K562 (cell line): ENCODE results near the gene CRYBG1. TPM values are rescaled to one million over a fixed set of nuclear protein-coding genes. Genes with fewer than 3 reads are reported as not detected.

ENCODE experiments used
- ATAC-seq: fragments of 200-7000 bp; cut with Tn5 transposase; 3 replicates; pipeline ENCODE4 v1.9.1; 2020; ENCODE audit warnings: moderate library complexity
- BruUV-seq: library from RNA; stranded (reverse); fragments of 400-500 nt; replicated peaks from 2 replicates; lab custom pipeline; 2021; lab: Mats Ljungman, UMichigan
- CTCF ChIA-PET: fragments of 300-600 bp; formaldehyde crosslinking; extraction: SDS; loops from one replicate; lab custom pipeline; 2021; ENCODE audit warnings: low intra/inter-chr PET ratio; lab: Yijun Ruan, JAX
- POLR2A ChIA-PET: fragments of 300-600, 350-650 bp; sonication (Branson Sonifier 250); formaldehyde crosslinking; extraction: SDS; loops from one replicate; lab custom pipeline; 2021; ENCODE audit warnings: antibody characterized with exemption, inconsistent platforms; lab: Yijun Ruan, JAX
- DNase-seq, 4 experiments: peaks; one replicate each; pipeline versions ENCODE4 v3.0.0 to v3.0.0-alpha.2; 2011 to 2018; ENCODE audit warnings: low spot score in 3 of 4, mixed read lengths in 3 of 4; ENCODE audit errors: extremely low read depth in 1 of 4
- FAIRE-seq: peaks from 2 replicates; lab custom pipeline; 2011; peaks lifted over from hg19 to GRCh38; lab: Jason Lieb, UNC
- H2AFZ ChIP-seq: 2 replicates; pipeline ENCODE4 v1.6.0; 2011; ENCODE audit warnings: low read depth, low read length, control low read depth, inconsistent platforms
- H3K27ac ChIP-seq: fragments of 200-600 bp; 3 replicates; pipeline ENCODE4 v1.8.0; 2011; ENCODE audit warnings: low read depth, mild to moderate bottlenecking, control low read depth, inconsistent platforms, low read length, moderate library complexity, mixed read lengths; ENCODE audit errors: extremely low read depth
- H3K27me3 ChIP-seq, 2 experiments: fragments of 300-600 bp in 1 of 2; 2 replicates in 1 of 2; 3 replicates in 1 of 2; pipeline versions ENCODE4 v1.6.0 to v1.8.0; 2011; ENCODE audit warnings: inconsistent platforms in 2 of 2, low read length in 2 of 2, mild to moderate bottlenecking in 1 of 2, mixed read lengths in 1 of 2, moderate library complexity in 1 of 2; ENCODE audit not compliant: control insufficient read depth in 2 of 2, insufficient read depth in 2 of 2
- H3K36me3 ChIP-seq: fragments of 300-600 bp; 3 replicates; pipeline ENCODE4 v1.8.0; 2011; ENCODE audit warnings: mild to moderate bottlenecking, low read length, inconsistent platforms; ENCODE audit not compliant: control insufficient read depth, insufficient read depth
- H3K4me1 ChIP-seq, 2 experiments: fragments of 200-600 bp in 1 of 2; replicated peaks in 1 of 2; 2 replicates in 1 of 2; 3 replicates in 1 of 2; pipeline versions ENCODE4 v1.5.1 to v1.8.0; 2011; ENCODE audit warnings: inconsistent platforms in 2 of 2, low read length in 2 of 2, mild to moderate bottlenecking in 1 of 2, mixed read lengths in 1 of 2, moderate library complexity in 1 of 2; ENCODE audit not compliant: control insufficient read depth in 2 of 2, insufficient read depth in 2 of 2
- H3K4me2 ChIP-seq: 2 replicates; pipeline ENCODE4 v1.6.1; 2011; ENCODE audit warnings: low read length, control low read depth, inconsistent platforms, mixed read lengths; ENCODE audit not compliant: insufficient read depth
- H3K4me3 ChIP-seq: fragments of 200-600 bp; sonication (generic), shearing (Covaris generic); 2 replicates; pipeline ENCODE4 v1.5.1; 2016; ENCODE audit warnings: control low read depth, inconsistent platforms
- H3K79me2 ChIP-seq: fragments of 200-600 bp; 3 replicates; pipeline ENCODE4 v1.8.0; 2011; ENCODE audit warnings: low read length, inconsistent platforms; ENCODE audit not compliant: control insufficient read depth, insufficient read depth
- H3K9ac ChIP-seq, 2 experiments: 2 replicates each; pipeline versions ENCODE4 v1.6.0 to v1.6.1; 2011; ENCODE audit warnings: low read depth in 2 of 2, low read length in 2 of 2, control low read depth in 1 of 2, inconsistent platforms in 1 of 2, mild to moderate bottlenecking in 1 of 2, mixed read lengths in 1 of 2; ENCODE audit not compliant: insufficient read depth in 1 of 2
- H3K9me1 ChIP-seq: one replicate; pipeline ENCODE4 v1.6.0; 2011; ENCODE audit warnings: inconsistent platforms, mild to moderate bottlenecking, low read length, moderate library complexity; ENCODE audit not compliant: control insufficient read depth, insufficient read depth
- H3K9me3 ChIP-seq: replicated peaks from 2 replicates; pipeline ENCODE4 v1.5.1; 2011; ENCODE audit warnings: low read depth, low read length, inconsistent platforms; ENCODE audit not compliant: control insufficient read depth, insufficient read depth
- H4K20me1 ChIP-seq: replicated peaks from 2 replicates; pipeline ENCODE4 v1.6.1; 2011; ENCODE audit warnings: low read length, inconsistent platforms, mixed read lengths; ENCODE audit not compliant: control insufficient read depth, insufficient read depth
- CBFA2T3 ChIP-seq: fragments of 450-650 bp; IDR thresholded peaks from 2 replicates; pipeline ENCODE4 v1.6.1; 2017
- RBM34 ChIP-seq: fragments of 200-400 bp; formaldehyde crosslinking; IDR thresholded peaks from 2 replicates; pipeline ENCODE4 v1.6.1; 2018; ENCODE audit warnings: low read length, borderline replicate concordance; ENCODE audit not compliant: insufficient read depth
- WGBS: fragments of 100-300 bp; shearing (Covaris generic); methylation state at CpG from one replicate; pipeline ENCODE4 v1.1.6; 2016; ENCODE audit warnings: low coverage, mixed read lengths; ENCODE audit not compliant: insufficient coverage; ENCODE audit errors: missing lambda C conversion rate; 5-methylcytosine and 5-hydroxymethylcytosine counted together
- in situ Hi-C: fragments of 300-500 bp; cut with MboI; formaldehyde crosslinking; loops from 4 replicates; pipeline ENCODE4 v1.15.0; 2018; ENCODE audit warnings: inconsistent platforms, mixed read lengths
- intact Hi-C: fragments of 100-400 bp; cut with micrococcal nuclease; formaldehyde crosslinking; loops from 2 replicates; pipeline ENCODE4 v1.14.2; 2022
- polyA plus RNA-seq, 8 experiments: library from polyadenylated mRNA; depleted of rRNA in 4 of 8; stranded (reverse) in 5 of 8; unstranded in 3 of 8; fragments of >200 nt; fragmentation: Nextera tagmentation in 2 of 8; fragmentation: Illumina TruSeq in 1 of 8; extraction: Ambion mirVana in 2 of 8; extraction: Trizol in 1 of 8; gene quantifications; 2 replicates each; pipeline versions ENCODE4 v1.2.1 to v1.2.3, GENCODE V29; 2011 to 2014; ENCODE audit warnings: inconsistent platforms in 1 of 8, missing spikeins in 1 of 8
- total RNA-seq, 7 experiments: library from RNA; depleted of rRNA in 6 of 7; stranded (reverse); fragments of >200 nt in 6 of 7; fragmentation: Illumina TruSeq in 2 of 7; extraction: Trizol in 2 of 7; gene quantifications; 2 replicates each; pipeline versions ENCODE4 v1.2.1 to v1.2.3, GENCODE V29; 2011 to 2021; ENCODE audit warnings: low replicate concordance in 1 of 7
- TF ChIP-seq, protein P1 (sequence below): sonication (generic); formaldehyde crosslinking; IDR thresholded peaks from 2 replicates; pipeline ENCODE4 v1.4.0; 2020; ENCODE audit warnings: mild to moderate bottlenecking, missing genetic modification reagents
- TF ChIP-seq, protein P2 (sequence below): fragments of 250-450 bp; sonication (Bioruptor Pico); IDR thresholded peaks from 2 replicates; pipeline ENCODE4 v1.5.0; 2021; ENCODE audit warnings: mild to moderate bottlenecking, moderate library complexity

The CRYBG1 gene
- total and polyA plus RNA-seq, 9 of the 15 experiments (the other 6 are each of a cell fraction or from before 2014, with no cell fraction given), result 0.07 to 0.47 (median 0.11) TPM

DNA sequence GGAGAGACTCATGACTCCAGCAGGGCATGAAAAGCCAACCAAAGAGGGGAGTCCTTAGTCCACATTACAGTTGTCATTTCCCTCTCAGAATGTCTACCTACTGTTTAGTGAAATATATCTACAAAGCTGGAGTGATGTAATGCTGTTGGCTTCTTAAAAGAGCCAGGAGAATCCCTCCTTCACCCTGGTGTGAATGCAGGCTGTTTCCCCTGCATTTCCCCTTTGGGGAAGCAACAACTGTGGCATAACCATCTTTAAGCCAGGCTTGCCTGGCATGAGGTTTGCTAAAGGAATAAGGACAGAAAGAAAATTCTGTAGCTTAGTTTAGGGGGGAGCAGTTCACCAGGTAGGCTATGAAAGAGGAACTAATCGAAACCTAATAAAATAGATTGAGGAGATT is 129.5 kb downstream of the CRYBG1 start:
- H3K9ac ChIP-seq, result no peak overlapping the region
- H3K9me1 ChIP-seq, result no peaks in the 10 kb centered on the region
- 27% methylated on average over 1 of the region's 1 CpG for WGBS
- intact Hi-C loops, result no loop called here
- no peak for FAIRE-seq
- CTCF ChIA-PET, result no interaction called here
- DNase-seq, result no peak
- no peak overlapping the region for H3K4me3 ChIP-seq
- no peak overlapping the region for H3K27ac ChIP-seq
- ATAC-seq, result no peak
- TF ChIP-seq CBFA2T3 (no peak), RBM34 (no peak)
- TF ChIP-seq, protein P1, sequence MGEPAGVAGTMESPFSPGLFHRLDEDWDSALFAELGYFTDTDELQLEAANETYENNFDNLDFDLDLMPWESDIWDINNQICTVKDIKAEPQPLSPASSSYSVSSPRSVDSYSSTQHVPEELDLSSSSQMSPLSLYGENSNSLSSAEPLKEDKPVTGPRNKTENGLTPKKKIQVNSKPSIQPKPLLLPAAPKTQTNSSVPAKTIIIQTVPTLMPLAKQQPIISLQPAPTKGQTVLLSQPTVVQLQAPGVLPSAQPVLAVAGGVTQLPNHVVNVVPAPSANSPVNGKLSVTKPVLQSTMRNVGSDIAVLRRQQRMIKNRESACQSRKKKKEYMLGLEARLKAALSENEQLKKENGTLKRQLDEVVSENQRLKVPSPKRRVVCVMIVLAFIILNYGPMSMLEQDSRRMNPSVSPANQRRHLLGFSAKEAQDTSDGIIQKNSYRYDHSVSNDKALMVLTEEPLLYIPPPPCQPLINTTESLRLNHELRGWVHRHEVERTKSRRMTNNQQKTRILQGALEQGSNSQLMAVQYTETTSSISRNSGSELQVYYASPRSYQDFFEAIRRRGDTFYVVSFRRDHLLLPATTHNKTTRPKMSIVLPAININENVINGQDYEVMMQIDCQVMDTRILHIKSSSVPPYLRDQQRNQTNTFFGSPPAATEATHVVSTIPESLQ (CRISPR knock-in tag), result no peak
- TF ChIP-seq, protein P2, sequence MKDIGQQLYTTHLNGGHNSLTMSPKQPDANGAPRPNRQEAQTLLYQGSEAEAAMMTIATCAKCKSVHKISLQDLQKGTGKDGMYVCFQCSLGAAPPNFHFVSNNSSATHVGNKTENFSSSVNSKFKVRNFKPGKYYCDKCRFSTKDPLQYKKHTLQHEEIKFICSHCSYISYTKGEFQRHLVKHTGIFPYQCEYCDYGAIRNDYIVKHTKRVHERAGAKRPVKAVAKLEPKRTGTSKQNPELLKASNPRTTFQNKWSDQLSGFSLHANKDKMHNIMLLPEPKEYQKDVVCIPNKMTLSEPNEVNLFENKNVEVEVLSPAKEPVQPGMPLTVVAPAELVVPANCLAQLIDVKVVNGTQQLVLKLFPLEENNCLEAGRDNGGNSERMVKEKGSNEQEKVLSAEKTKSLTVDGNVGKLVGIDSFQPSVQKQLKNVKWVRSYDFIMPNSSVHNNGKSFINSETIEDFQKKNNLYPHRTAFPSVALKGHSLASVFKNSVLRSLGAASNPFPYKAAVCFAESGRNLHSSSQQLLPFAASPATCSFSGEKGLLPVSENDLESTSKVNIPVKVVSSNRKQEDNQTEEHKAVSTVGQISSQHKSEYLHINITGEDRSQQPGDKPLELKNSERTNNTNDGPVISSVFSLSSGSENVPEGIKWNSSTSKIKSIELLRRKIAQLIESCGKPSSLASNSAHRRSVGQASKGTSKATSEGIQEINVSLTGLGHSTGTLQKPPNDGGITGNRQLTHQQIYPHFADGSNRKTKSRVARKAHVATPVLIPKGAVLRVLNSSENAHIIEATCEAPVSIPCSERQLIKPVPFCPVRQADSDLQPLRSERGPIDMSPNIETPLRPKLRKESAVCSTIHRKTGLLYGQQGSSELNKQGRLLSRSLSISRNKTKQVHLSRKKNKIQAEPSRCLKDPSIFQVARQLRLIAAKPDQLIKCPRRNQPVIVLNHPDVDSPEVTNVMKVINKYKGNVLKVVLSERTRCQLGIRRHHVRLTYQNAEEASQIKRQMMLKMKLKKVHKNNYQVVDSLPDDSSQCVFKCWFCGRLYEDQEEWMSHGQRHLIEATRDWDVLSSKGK, result no peak
- TF ChIP-seq, all 486 proteins: peak for 0
- in situ Hi-C loops, result no loop called here
- Histone ChIP-seq H3K79me2 (no peaks in the 10 kb centered on the region), H3K9me3 (no peaks in the 10 kb centered on the region), H2AFZ (no peak overlapping the region), H4K20me1 (no peaks in the 10 kb centered on the region), H3K27me3 (no peaks in the 10 kb centered on the region), H3K36me3 (no peaks in the 10 kb centered on the region), H3K4me1 (peaks cover 10 to 13% of the 10 kb centered on the region in 2 experiments; a peak in 3 of 5 replicates), H3K4me2 (no peak overlapping the region)
- POLR2A ChIA-PET, result no interaction called here
- BruUV-seq, result no TSS peak
